D721Med (cell line): Measurements from ENCODE around the gene CDC42BPB.
"Not testable (repeated sequence)": the region's sequence is repeated elsewhere in the genome, so short reads cannot be mapped to it uniquely, and the experiment has no call there.

ENCODE experiments used
- DNase-seq: peaks from one replicate; pipeline ENCODE4 v3.0.0; 2011; ENCODE audit warnings: low spot score; ENCODE audit not compliant: insufficient read length
- FAIRE-seq: peaks from 2 replicates; lab custom pipeline; 2011; peaks lifted over from hg19 to GRCh38; lab: Jason Lieb, UNC
- TF ChIP-seq, protein P1 (sequence below): IDR thresholded peaks from 2 replicates; pipeline ENCODE4 v1.5.1; 2012; ENCODE audit warnings: mild to moderate bottlenecking, control low read depth; ENCODE audit not compliant: insufficient read depth; ENCODE audit errors: missing control alignments

CDC42BPB gene

DNA sequence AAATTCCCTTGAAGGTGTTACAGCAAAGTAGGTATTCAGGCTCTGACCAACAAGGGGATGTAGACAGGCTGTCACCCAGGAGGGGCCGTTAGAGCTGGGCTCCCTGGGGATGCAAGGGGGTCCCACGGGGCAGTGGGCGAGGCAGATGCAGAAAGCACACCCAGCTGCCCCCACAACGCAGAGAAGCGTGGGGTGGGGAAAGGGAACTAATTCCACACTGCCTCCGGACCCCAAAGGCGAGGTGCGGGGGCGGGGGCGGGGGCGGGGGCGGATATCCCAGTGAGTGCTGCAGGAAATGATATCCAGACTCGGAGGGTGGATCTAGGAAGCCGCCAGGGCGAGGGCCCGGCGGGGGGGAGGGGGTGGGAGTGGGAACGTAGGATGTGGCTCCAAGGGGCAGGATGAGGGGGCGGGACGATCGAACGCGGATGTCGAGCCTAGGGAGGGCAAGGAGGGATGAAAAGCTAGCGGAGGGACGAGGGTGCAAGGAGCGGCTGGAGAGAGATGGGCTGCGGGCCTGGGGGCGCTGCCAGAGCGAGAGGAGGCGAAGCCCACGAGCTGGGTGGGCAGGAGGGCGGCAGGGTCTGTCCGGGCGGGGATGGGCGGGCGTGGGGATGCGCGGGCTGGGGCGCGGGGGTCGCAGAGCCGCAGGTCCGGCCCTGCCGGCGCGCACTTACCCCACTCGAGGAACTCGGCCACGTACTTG, 874 bp downstream of the CDC42BPB start:
- FAIRE-seq = no peak
- TF ChIP-seq, protein P1, sequence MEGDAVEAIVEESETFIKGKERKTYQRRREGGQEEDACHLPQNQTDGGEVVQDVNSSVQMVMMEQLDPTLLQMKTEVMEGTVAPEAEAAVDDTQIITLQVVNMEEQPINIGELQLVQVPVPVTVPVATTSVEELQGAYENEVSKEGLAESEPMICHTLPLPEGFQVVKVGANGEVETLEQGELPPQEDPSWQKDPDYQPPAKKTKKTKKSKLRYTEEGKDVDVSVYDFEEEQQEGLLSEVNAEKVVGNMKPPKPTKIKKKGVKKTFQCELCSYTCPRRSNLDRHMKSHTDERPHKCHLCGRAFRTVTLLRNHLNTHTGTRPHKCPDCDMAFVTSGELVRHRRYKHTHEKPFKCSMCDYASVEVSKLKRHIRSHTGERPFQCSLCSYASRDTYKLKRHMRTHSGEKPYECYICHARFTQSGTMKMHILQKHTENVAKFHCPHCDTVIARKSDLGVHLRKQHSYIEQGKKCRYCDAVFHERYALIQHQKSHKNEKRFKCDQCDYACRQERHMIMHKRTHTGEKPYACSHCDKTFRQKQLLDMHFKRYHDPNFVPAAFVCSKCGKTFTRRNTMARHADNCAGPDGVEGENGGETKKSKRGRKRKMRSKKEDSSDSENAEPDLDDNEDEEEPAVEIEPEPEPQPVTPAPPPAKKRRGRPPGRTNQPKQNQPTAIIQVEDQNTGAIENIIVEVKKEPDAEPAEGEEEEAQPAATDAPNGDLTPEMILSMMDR = no peak
- no peak for DNase-seq

DNA sequence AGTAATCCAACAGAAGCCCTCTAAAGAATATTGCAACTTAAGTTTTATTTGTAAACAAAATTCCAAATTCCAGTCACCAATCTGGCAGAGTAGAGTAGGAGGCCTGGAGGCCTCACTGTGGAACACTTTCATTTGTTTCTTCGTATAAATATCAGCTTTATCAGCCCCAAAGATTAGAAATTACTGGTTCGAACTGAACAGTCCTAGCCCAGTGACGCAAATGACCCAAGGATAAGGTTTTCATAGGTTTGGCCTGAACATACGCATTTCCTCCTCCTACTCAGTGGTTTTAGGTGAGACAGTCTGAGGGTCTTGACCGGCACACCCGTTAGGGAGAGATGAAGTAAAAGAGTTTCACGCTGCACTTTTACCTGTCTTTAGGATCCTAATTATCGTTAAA, 1.7 kb downstream of the CDC42BPB start:
- FAIRE-seq (no peak), DNase-seq (no peak)
- TF ChIP-seq, protein P1 = no peak

DNA sequence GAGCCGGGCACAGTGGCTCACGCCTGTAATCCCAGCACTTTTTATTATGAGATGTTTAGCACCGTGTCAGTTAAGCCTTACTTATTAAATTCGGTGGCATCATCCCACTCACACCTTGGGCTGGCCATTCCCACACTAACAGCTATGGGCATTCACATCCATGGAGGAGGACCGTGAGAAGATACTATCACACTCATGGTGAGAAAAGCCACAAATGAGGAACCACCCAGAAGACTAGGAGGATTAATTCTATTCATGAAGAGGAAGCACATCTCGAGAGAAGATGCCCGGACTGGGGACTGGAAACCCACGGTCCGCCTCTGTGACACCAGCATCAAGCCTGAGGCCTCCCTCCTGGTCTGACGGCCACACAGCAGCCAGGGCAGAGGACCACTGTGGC, 4.9 kb downstream of the CDC42BPB start:
- no peak for DNase-seq
- TF ChIP-seq, protein P1 = no peak
- FAIRE-seq = no peak

DNA sequence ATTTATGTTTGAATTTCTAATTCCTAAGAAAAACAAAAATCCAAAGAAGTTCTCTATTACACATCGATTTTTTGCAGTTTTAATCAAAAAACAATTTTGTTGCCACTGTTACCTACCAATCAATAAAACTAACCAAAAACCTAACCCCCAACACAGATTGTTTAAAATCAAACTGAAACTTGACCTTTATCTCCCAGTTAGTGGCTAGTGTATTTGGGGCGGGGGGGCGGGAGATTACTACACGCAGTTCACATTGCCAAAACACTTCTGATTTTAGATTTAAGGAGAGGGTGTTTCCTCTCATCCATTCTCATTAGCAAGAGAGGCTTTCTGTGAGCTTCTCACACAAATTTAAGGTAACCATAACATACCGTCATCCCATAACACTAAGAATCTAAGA, 6.4 kb downstream of the CDC42BPB start:
- DNase-seq = no peak
- TF ChIP-seq, protein P1 = no peak
- FAIRE-seq = no peak

DNA sequence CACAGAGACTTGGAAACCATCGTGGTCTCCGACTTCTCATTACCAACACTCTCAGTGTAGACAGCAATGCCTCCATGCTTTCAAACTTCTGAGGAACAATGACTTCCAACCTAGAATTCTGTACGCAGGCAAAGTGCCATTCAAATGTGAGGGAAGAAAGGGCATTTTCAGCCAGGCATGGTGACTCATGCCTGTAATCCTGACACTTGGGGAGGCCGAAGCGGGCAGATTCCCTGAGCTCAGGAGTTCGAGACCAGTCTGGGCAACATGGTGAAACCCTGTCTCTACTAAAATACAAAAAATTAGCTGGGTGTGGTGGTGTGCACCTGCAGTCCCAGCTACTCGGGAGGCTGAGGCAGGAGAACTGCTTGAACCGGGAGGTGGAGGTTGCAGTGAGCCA, 9.9 kb downstream of the CDC42BPB start:
- DNase-seq, FAIRE-seq: not testable (repeated sequence)

DNA sequence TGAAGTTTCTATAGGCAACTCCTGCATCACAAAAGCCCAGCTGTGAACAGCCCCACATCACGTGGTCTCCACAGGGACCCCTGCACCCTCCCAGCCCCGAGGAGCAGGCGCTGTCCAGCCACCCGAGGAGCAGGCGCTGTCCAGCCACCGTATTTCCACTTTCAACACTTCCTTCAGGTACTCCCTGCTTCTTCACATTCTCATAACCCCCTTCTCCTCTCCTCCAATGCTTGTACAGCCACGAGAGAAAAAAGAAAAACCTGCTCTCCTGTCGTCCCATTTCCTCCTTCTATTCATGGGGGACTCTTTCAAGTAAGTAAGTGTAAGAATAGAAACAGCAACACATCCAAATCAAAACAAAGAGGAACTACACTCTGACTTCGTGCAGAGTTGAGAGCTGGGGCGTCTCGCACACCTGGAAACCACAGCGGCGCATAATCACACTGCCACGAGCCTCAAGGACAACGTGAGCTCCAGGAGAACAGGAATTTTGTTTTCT, 11.9 kb downstream of the CDC42BPB start:
- TF ChIP-seq, protein P1 = no peak
- no peak for FAIRE-seq

DNA sequence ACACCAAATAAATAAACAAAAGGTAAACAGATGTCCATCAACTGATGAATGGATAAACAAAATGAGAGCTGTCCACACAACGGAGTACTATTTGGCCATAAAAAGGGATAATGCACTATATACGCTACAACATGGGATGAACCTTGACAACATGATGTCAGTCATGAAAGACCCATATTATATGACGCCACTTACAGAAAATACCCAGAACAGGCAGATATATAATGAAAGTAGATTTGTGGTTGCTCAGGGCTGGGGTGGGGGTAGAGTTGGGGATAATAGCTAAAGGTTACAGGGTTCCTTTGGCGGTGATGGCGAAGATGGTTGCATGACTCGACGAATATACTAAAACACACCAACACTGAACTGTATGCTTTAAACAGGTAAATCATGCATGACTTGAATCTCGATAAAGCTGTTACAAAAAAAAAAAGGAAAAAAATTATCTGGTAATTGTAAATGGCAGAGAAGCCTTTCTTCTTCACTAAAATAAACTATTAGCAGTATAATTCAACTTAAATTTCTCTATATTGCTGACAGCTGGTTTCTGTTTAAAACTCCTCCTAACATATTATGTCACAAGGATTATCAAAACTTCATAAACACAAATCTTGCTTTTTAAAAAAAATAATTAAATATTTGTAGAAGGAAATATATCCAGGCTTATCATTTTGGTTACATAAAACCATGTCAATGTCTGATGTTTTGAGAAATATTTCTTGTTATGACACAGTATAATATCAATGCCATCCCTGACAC, 13.9 kb downstream of the CDC42BPB start:
- TF ChIP-seq, protein P1 = no peak
- DNase-seq = no peak
- FAIRE-seq = no peak

More for the DNA sequence above, 11.9 kb downstream of the CDC42BPB start:
- no peak for DNase-seq
